AG04450 (cell line): ENCODE data around the gene CRADD. TPM values are rescaled to one million over a fixed set of nuclear protein-coding genes. Genes with fewer than 3 reads are reported as not detected.

ENCODE experiments used
- CTCF ChIA-PET: fragments of 300-600, 350-600 bp; formaldehyde crosslinking; extraction: SDS; loops from one replicate; lab custom pipeline; 2022; ENCODE audit warnings: antibody characterized with exemption, inconsistent platforms; lab: Charles Lee
- POLR2A ChIA-PET: fragments of 350-600 bp; formaldehyde crosslinking; extraction: SDS; loops from one replicate; lab custom pipeline; 2021; ENCODE audit warnings: antibody characterized with exemption, inconsistent platforms; lab: Yijun Ruan, JAX
- DNase-seq: peaks from one replicate; pipeline ENCODE4 v3.0.0-alpha.2; 2011; ENCODE audit warnings: low read depth, low spot score
- H3K27ac ChIP-seq: one replicate; pipeline ENCODE4 v1.5.1; 2012; ENCODE audit warnings: low read depth, low read length, control low read depth
- H3K27me3 ChIP-seq: one replicate; pipeline ENCODE4 v1.6.0; 2012; ENCODE audit warnings: low read length; ENCODE audit not compliant: control insufficient read depth, insufficient read depth
- H3K4me3 ChIP-seq: 2 replicates; pipeline ENCODE4 v1.5.1; 2011; ENCODE audit warnings: mild to moderate bottlenecking, low read depth, low read length, control low read depth
- H3K9me3 ChIP-seq: 2 replicates; pipeline ENCODE4 v1.5.1; 2012; ENCODE audit warnings: low read length; ENCODE audit not compliant: control insufficient read depth, insufficient read depth
- polyA plus RNA-seq: library from polyadenylated mRNA; depleted of rRNA; stranded (reverse); fragments of >200 nt; gene quantifications from 2 replicates; pipeline ENCODE4 v1.2.3, GENCODE V29; 2011
- TF ChIP-seq, protein P1 (sequence below): IDR thresholded peaks from 2 replicates; pipeline ENCODE4 v1.5.1; 2011; ENCODE audit warnings: low read depth, low read length, control low read depth, inconsistent platforms

CRADD gene
- polyA plus RNA-seq, 1 experiment = 8.8 TPM

DNA sequence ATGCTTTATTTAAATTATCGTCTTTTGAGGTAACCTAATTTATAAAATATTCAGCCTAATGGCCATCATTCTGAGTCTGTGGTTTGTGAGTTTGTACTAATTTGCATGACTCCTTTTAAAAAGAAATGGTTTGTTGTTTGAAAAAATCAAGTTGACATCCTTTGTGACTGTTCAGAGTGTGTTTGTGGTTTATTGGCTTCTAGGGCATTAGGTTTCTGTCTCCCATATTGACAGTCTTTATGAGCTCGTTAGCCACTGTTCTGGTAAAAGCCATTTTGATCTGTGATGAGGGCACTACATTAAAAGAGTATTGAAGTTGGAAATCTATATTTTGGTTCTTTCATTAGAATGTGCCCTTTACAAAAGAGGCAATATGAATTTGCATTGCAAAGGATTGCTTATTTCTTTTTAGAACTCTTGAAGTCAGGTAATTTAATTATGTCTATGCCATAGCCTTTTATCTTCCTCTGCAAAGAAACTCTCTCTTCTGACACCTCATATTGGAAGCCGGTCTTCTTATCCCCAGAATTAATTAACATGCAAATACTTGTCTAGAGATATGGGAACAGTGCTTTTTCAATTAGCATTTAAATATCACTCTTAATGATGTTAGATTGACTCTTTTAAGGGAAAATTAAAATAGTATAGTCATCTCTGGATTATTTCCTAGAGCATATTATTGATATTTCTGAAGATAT is 95.0 kb downstream of the CRADD start:
- CTCF ChIA-PET = interaction anchor here (1.2 to 1.5 kb wide), 2 partner anchors 328 to 330 kb away, joined by 4 to 5 read pairs; no protein-coding TSS in a partner anchor

DNA sequence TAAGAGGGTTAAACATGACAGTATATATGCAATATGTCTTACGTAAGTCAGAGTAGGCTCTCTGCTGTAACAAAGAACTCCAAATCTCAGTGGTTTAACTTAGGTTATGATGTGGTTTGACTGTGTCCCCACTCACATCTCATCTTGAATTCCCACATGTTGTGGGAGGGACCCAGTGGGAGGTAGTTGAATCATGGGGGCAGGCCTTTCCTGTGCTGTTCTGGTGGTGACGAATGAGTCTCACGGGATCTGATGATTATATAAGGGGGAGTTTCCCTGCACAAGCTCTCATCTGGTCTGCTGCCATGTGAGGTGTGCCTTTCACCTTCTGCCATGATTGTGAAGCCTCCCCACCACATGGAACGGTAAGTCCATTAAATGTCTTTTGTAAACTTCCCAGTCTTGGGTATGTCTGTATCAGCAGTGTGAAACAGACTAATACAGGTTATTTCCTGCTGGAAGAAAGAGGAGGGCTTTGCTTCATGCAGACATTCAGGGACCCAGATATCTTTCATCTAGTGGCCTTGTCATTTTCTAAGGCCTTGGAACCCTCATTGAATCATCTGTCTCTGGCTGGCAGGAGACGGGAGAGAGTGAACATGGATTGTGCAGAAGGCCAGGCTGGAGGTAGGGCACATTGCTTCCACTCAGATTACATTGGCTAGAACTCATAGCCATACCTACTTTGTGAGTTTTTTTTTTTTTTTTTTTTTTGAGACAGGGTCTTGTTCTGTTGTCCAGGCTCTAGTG is 96.1 kb downstream of the CRADD start:
- no peak for DNase-seq
- TF ChIP-seq, protein P1, sequence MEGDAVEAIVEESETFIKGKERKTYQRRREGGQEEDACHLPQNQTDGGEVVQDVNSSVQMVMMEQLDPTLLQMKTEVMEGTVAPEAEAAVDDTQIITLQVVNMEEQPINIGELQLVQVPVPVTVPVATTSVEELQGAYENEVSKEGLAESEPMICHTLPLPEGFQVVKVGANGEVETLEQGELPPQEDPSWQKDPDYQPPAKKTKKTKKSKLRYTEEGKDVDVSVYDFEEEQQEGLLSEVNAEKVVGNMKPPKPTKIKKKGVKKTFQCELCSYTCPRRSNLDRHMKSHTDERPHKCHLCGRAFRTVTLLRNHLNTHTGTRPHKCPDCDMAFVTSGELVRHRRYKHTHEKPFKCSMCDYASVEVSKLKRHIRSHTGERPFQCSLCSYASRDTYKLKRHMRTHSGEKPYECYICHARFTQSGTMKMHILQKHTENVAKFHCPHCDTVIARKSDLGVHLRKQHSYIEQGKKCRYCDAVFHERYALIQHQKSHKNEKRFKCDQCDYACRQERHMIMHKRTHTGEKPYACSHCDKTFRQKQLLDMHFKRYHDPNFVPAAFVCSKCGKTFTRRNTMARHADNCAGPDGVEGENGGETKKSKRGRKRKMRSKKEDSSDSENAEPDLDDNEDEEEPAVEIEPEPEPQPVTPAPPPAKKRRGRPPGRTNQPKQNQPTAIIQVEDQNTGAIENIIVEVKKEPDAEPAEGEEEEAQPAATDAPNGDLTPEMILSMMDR = no peak
- H3K27ac ChIP-seq = no peak overlapping the region
- no peaks in the 10 kb centered on the region for H3K9me3 ChIP-seq
- POLR2A ChIA-PET = no interaction called here
- H3K27me3 ChIP-seq = no peaks in the 10 kb centered on the region
- CTCF ChIA-PET = interaction anchor here (0.9 to 1.5 kb wide), 3 partner anchors 204 to 329 kb away, joined by 3 to 5 read pairs (median 4); no protein-coding TSS in a partner anchor
- H3K4me3 ChIP-seq = no peak overlapping the region

More for the DNA sequence above, 95.0 kb downstream of the CRADD start:
- Histone ChIP-seq H3K27me3 (no peaks in the 10 kb centered on the region), H3K4me3 (no peak overlapping the region), H3K27ac (no peak overlapping the region), H3K9me3 (no peaks in the 10 kb centered on the region)
- TF ChIP-seq, protein P1 = no peak
- POLR2A ChIA-PET = no interaction called here
- no peak for DNase-seq

DNA sequence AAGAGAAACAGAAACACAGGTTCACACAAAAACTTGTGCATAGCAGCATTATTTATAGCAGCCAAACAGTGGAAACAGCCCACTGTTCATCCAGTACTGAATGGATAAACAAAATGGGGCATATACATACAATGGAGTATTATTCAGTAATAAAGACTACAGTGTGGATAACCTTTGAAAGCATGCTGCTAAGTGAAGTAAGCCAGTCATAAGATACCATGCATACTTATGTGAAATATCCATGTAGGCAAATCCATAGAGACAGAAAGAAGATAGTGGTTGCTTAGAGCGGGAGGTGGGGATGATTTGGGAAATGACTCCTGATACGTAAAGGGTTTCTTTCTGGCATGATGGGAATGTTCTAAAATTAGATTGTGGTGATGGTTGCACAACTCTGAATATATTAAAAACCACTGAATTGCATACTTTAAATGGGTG is 99.4 kb downstream of the CRADD start:
- H3K4me3 ChIP-seq = no peak overlapping the region
- DNase-seq = peak; percentile 69
- ChIA-PET CTCF (interaction anchor here (1.5 to 2.3 kb wide), 2 partner anchors 299 to 325 kb away, joined by 10 to 17 read pairs; no protein-coding TSS in a partner anchor), POLR2A (no interaction called here)
- peak overlapping the region; percentile 93 for H3K27ac ChIP-seq
- no peaks in the 10 kb centered on the region for H3K9me3 ChIP-seq
- TF ChIP-seq, protein P1 = no peak
- H3K27me3 ChIP-seq = no peaks in the 10 kb centered on the region

DNA sequence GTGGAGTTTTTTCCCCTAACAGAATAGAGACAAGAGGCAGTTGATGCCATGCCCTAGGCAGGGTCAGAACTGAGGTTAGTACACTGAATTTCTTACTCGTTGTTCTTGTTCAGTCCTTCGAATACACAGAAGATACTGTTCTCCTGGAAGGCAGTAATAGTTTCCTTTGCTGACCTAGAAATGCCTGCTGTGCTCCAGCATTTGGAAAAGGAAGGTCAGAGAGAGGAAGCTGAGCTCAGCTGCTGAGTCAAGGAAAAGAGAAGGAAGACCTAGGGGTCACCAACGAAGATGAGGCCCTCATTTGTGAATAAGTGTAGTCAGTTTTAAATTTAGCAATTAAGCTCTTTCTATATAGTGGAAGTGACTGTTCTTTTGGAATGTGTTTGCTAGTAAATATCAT is 100.1 kb downstream of the CRADD start:
- no peak overlapping the region for H3K4me3 ChIP-seq
- ChIA-PET CTCF (interaction anchor here (1.0 to 2.3 kb wide), 5 partner anchors 10 to 324 kb away, joined by 3 to 17 read pairs (median 7); no protein-coding TSS in a partner anchor), POLR2A (interaction anchor here (0.7 to 1.0 kb wide), 2 partner anchors 9 to 140 kb away, joined by 3 to 4 read pairs; no protein-coding TSS in a partner anchor)
- H3K27ac ChIP-seq = peak overlapping the region; percentile 93
- no peak for DNase-seq
- H3K27me3 ChIP-seq = no peaks in the 10 kb centered on the region
- no peaks in the 10 kb centered on the region for H3K9me3 ChIP-seq
- TF ChIP-seq, protein P1 = no peak
